NCI-H2171 treated with DMSO at 0.1 percent for 48 hours (cell line): ENCODE results near the gene POLE.
A peak's percentile ranks its signal among the peaks of the same experiment; 100 is the strongest.

Experiments used
- DNase-seq: peaks from one replicate; lab custom pipeline; 2025; lab: John Stamatoyannopoulos, UW

Gene POLE, protein sequence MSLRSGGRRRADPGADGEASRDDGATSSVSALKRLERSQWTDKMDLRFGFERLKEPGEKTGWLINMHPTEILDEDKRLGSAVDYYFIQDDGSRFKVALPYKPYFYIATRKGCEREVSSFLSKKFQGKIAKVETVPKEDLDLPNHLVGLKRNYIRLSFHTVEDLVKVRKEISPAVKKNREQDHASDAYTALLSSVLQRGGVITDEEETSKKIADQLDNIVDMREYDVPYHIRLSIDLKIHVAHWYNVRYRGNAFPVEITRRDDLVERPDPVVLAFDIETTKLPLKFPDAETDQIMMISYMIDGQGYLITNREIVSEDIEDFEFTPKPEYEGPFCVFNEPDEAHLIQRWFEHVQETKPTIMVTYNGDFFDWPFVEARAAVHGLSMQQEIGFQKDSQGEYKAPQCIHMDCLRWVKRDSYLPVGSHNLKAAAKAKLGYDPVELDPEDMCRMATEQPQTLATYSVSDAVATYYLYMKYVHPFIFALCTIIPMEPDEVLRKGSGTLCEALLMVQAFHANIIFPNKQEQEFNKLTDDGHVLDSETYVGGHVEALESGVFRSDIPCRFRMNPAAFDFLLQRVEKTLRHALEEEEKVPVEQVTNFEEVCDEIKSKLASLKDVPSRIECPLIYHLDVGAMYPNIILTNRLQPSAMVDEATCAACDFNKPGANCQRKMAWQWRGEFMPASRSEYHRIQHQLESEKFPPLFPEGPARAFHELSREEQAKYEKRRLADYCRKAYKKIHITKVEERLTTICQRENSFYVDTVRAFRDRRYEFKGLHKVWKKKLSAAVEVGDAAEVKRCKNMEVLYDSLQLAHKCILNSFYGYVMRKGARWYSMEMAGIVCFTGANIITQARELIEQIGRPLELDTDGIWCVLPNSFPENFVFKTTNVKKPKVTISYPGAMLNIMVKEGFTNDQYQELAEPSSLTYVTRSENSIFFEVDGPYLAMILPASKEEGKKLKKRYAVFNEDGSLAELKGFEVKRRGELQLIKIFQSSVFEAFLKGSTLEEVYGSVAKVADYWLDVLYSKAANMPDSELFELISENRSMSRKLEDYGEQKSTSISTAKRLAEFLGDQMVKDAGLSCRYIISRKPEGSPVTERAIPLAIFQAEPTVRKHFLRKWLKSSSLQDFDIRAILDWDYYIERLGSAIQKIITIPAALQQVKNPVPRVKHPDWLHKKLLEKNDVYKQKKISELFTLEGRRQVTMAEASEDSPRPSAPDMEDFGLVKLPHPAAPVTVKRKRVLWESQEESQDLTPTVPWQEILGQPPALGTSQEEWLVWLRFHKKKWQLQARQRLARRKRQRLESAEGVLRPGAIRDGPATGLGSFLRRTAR (N-terminal part only)

GRCh38 chr12:132687211-132688164, at the start of gene POLE, which contains the start of gene PXMP2:
Gene POLE, minus strand, starts transcription at chr12:132687342. Its CDS starts 27 bp downstream, at chr12:132687315.
Gene PXMP2, plus strand, starts transcription at chr12:132687587. Its CDS starts 84 bp downstream, at chr12:132687671.
- DNase-seq: peak; percentile 92

DNA sequence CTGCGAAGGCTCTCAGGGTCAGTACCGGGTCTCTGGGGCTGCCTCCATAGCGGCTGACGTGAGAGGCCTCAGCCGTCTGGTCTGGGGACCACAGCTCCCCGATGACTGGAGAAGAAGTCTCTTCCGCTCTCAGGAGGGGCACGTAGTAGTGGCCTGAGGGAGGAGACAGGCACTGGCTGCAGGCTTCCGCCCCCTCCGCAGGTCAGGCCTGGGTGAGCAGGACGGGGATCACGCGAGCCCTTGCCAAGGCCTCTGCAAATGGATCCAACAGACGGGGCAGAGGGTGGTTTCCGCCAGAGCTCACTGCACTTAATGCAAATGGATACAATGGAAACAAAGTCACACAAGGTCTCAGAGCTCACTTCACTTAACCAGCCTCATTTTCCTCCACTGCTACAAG, 49.8 kb upstream of the POLE start:
- no peak for DNase-seq

- DNase-seq: no peak
Measured at GRCh38 chr12:132736378-132736777, 49.2 kb upstream of the POLE start.

GRCh38 chr12:132735496-132735895, 48.4 kb upstream of the POLE start:
- no peak for DNase-seq

- no peak for DNase-seq
Measured at GRCh38 chr12:132734206-132734605, 47.1 kb upstream of the POLE start.

- DNase-seq: no peak
Measured at GRCh38 chr12:132731574-132731973, 44.4 kb upstream of the POLE start.

DNA sequence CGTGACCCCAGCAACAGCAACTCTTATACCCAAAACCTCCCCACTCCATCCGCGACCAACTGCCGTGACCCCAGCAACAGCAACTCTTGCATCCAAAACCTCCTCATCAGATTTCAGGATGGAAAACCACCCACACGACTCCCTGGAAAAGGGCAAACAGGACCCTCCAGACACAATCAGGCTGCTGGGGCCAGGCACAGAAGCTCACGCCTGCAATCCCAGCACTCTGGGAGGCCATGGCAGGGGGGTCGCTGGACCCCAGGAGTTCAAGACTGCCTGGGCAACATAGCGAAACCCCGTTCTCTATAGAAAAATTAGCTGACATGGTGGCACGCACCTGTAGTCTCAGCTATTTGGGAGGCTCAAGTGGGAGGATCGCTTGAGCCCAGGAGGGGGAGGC, 43.2 kb upstream of the POLE start:
- DNase-seq: no peak

DNA sequence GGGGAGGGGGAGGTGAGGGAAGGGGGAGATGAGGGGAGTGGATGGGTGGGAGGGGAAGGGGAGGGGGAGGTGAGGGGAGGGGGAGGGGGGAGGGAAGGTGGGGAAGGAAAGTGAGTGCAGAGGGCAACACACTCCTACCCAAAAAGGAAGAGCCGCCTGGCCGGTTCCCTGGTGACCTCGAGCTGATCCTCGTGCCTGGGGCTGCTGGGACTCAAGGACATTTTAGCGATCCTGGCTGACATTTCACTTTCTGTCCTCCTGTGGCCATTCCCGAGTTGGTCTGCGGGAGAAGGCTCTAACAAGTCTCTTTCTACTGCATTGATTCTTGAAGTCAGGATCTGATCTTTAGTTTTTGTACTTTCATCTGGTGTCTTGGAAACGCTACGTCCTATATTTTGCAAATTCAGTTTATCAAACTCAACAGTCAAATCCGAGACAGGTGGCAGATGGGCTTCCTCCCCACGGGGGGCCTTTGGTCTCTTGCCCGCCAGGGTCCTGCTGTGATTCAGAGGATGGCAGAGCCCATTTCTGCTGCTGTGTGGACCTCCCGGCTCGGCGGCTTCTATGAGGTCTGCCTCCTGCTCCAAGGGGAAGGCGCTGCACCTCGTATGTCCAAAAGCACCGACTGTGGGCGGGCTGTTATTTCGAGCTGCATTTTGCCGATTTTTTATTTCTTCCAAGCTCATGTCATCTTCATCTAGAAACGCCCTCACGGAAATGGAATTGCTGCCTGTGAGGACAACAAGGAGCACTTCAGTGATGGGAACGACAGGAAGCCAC, 42.6 kb upstream of the POLE start:
- peak; percentile 70 for DNase-seq

- DNase-seq: no peak
Measured at GRCh38 chr12:132728502-132728901, 41.4 kb upstream of the POLE start.

GRCh38 chr12:132727091-132727794, 40.1 kb upstream of the POLE start:
- no peak for DNase-seq

GRCh38 chr12:132726386-132726785, 39.2 kb upstream of the POLE start:
- DNase-seq: no peak

DNA sequence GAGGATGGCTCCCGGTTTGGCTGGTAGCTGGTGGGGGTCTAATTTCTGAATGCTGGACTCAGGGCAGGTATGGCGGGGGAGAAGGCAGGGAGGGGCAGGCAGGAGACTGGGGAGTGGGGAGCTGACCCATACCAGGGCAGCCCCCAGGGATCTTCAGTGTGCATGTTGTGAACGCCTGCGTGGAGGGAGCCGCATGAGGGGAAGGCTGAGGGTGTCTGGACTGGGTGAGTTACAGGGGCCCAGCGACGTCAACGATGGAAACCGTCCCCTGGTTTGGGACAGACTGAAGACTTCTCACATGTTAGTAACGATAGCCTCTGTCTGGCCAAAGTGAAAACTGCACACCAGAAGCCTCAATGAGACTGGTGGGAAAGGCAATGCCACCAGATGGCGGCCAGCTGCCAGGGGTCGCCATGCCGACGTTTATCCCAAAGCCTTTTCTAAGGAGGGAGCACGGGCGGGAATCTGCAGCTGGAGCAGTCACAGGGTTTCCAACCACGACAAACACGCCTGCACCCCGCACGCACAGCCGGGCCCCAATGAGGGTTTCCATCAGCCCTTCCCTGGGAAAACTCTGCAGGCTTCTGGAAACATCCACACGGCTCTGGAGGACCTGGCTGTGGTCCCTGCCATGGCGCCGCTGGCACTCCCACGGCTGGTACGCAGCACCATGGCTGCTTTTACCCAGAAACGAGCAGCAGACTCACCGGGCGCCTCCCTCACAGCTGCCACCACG, 37.5 kb upstream of the POLE start:
- DNase-seq: no peak

DNA sequence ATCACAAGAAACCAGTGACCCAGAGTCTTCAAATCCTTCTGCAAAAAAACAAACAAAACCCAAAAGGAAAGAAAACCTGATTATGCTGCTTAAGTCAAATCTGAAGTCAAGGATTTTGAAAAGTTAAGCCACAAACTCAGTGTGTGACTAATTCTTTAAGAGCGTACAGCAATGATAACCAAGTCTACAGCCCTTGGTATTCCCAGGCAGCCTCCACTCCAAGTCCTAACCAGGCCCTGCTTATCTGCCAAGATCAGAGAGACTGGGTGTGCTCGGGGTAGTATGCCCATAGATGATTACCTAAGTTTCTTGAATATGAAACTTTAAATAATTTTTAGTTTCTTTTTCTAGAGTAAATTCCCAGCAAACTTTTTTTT, 36.6 kb upstream of the POLE start:
- no peak for DNase-seq

DNA sequence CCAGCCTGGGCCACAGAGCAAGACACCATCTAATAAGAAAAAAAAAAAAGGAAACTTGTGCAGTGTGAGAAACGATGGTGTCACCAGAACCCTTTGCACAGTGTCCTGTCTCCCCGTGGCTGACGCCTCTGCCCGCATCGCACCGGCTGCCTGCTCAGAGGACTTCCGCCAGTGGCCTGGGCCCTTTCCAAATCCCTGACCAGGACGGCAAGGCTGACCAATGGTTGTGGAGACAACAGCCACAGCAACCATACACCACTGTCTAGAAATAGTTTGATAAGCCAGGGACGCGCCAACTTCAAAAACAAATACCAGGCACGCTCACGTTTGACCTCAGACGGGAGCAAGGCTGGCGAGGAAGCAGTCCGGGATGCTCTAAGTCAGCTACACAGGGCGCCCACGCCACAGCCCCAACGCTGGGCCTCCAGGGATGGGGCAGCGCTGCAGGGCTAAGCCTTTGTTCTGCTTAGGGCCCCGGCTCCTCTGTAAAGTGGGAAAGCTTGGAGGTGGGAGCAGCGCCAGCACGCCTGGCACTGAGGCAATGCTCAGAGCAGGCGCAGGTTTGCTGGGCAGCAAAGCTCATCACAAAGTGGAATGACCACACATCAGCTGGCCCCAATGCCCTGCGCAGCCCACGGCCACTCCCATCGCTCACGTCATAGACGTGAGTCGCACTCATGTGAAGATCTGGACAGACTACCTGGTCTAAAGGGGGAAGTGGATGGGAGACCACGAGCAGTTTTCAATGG, 36.0 kb upstream of the POLE start:
- no peak for DNase-seq

DNA sequence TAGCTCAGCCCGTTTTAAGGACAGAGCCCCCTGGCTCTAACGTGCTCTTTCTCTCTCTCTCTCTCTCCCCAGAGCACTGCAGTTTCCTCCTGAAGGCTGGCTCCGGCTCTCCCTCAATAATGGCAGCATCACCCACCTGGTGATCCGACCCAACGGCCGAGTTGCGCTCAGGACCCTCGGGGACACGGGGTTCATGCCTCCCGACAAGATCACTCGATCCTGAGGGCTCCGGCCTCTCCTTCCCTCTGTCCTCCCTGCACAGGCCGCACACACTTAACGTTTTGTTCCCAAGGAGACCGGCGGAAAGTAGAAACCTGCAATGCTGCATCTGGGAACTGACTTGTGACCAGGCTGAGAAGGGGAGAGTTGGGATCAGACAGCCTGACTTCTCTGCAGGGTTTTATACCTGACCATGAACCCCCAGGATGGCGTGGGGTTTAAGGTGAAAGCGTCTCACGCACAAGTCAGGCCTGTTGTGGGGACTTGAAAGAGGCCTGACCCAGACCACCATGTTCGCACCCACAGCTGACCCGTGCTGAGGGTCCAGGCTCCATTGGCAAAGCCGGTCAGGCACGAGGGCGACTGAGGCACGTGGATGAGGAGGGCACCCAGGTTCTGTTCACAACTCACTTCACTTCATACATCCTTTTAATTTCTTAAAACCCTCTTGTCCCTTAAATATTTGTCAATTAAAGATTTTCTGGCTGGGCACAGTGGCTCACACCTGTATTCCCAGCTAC, 33.6 kb upstream of the POLE start:
- DNase-seq: no peak

GRCh38 chr12:132719954-132720324, 32.8 kb upstream of the POLE start:
- DNase-seq: no peak
